NCI-H2227 (cell line): ENCODE measurements around the gene FURIN.
A peak's percentile ranks its signal among the peaks of the same experiment; 100 is the strongest.
"Not testable (repeated sequence)": the region's sequence is repeated elsewhere in the genome, so short reads cannot be mapped to it uniquely, and the experiment has no call there.

ENCODE experiments used
- DNase-seq: peaks from one replicate; lab custom pipeline; 2025; ENCODE audit not compliant: unreplicated experiment; lab: John Stamatoyannopoulos, UW

FURIN gene

GRCh38 chr15:90869601-90870353, 1.4 kb downstream of the FURIN start:
- peak; percentile 5 for DNase-seq

DNA sequence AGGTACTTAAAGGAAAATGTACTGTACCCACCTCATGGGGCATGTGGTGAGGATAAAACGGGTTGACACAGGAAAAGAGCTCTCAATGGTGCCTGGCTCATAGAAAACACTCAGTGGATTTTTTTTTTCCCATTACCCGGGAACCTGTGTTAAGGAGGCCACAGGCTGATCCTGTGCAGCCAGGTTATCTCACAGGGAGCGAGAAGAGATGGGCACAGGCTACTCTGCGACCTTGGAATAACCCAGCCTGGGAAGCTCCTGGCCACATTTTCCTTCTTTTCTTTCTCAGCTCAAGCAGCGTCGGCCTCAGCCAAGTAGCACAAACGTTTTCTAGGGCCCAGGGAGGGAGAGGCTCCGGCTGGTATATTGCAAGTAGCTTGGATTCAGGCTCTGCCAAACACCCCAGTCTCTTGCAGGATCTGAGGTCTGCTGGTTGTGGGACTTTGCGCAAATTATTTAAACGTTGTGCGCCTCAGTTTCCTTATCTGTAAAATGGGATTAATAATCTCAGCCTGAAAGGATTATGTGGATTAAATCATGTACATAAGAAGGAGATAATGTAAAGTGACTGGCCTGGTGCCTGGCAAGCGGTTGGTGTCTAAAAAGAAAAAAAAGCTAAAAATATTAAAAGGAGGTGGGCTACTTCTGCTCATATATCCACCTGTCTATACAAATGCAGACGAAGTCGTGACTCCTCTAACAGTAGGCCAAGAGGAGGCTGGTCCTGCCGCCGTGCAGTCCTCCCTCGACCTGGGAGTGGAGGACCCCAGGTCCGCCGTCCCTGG, 2.2 kb downstream of the FURIN start:
- DNase-seq = no peak

DNA sequence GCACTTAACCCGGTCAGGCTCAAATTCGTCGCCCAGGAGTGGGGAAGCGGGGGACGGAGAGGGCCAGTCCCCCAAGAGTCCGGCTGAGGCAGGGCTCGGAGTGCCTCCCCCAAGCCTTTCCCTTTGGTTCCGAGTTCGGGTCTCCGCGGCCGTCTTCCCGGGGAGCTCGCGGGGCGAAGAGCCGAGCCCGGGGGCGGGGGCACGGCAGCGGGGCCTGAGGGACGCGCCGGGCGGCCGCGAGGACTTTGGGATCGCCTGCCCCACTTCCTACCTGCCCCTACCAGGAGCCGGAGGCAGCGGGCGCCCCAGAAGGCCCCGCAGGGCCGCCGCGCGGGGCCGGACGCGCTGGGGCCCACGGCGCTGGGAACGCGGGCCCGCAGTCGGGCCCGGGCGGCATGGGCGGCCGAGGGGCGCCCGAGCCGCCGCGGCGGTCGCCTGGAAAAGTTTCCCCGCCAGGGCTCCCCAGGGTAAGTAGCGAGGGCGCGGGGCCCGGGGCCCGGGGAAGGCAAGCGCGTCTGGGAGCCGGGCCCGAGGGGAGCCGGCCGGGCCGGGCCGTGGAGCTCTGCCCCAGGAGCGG, 2.8 kb downstream of the FURIN start:
- DNase-seq = peak; percentile 32

GRCh38 chr15:90871716-90872485, 3.5 kb downstream of the FURIN start:
- DNase-seq = no peak

DNA sequence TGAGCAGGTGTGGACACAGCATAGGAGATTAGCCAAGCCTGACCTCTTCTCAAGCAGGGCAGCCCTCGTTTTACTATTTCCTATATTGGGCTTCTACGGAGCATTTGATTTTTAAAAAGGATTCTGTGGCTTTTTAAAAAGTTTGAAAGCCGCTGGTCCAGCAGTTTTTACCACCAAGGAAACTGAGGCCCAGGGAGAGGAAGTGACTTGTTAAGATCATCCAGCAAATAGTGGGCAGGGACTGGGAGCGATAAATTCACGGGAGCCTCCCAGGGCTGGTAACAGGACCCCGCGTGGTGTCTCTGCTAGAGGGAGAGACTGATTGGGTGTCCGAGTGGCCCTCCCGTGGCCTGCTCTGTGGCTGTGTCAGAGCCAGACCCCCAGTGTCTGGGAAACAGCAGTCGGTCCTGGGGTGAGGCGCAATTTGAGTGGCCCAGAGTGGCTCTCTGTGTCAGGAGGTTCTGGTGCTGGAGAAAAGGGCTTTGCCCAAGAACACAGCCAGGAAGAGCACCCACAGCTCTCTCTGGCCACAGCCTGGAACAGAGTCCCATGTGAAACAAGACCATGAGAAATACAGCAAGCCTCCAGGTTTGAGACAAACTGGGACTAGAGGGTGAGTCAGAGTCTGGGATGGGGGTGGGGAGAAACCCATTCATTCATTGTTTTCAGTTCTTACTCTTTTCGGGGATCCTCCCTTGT, 4.2 kb downstream of the FURIN start:
- no peak for DNase-seq

DNA sequence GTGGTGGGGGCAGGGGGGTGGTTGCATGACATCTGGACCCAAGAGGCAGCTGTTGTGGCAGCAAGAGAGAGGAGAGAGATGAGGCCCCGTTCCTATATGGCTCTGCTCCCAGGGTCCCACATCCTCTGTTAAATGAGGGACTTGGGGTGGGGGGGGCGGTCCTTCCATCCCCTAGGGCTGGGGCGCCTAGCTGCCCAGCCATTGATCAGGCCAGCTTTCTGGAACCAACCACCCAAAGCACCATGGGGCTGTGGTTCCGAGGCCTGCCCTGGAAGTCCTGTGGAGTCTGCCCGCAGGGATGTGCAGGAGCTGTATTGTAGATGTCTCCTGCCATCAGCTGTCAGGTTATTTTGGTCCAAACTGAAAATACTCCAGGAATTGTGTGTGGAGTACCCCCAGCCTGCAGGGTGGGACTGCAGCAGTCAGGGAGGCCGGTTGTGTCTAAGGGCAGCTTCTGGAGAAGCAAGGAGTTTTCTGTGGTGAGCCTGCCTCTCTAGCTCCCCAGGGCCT, 5.2 kb downstream of the FURIN start:
- DNase-seq = no peak

DNA sequence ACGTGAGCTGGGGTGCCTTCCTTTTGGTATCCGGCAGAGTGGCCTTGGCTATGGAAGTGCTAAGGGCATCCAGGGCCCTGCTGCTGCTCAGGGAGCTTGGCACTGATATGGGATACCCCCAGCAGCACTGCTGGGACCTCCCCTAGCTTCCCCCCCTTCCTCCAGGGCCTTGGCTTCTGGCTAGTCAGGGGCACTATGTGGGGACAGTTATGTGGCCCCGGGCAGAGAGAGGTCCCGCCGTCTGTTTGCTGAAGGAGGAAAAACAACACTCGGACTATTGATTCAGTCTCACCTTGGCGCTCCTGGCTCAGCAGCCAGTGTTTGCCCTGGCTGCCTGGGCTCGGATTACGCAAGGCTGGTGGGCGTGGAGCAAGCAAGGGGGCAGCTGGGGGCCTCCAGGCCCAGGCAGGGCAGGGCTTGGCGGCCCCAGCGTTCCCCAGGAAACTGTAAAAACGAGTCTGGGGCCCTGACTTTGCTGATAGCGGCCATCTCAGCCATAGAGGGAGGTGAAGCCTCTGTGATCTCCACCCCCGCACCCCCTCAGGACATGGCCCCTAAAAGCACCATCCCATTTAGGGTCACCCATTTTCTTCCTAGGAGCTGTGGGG, 5.7 kb downstream of the FURIN start:
- DNase-seq = peak; percentile 24

- not testable (repeated sequence) for DNase-seq
Measured at GRCh38 chr15:90874986-90875385, 6.6 kb downstream of the FURIN start.

- no peak for DNase-seq
Measured at GRCh38 chr15:90875549-90875981, 7.2 kb downstream of the FURIN start.

- no peak for DNase-seq
Measured at GRCh38 chr15:90876046-90876445, 7.7 kb downstream of the FURIN start.

DNA sequence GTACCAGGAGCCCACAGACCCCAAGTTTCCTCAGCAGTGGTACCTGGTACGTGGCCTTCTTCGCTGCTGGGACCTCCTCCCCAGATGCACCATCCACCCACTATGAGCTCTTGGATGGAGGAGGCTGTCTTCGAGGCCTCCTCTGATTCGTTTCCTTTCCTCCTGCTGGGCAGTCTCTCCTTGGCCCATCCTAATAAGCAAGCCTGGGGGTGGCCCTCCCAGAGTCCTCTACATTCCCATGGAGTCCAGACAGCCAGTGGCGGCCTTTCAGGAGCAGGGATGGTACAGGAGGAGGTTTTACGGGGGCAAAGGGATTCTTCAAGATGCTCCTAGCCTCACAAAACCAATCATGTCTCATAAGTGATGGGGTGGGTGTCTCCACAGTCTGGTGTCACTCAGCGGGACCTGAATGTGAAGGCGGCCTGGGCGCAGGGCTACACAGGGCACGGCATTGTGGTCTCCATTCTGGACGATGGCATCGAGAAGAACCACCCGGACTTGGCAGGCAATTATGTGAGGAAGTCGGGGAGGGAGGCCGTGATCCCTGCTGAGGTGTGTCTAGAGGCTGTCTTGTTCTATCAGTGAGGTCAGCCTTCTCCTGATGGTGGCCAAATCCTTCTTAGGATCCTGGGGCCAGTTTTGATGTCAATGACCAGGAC, 8.3 kb downstream of the FURIN start:
- no peak for DNase-seq

- no peak for DNase-seq
Measured at GRCh38 chr15:90877315-90877714, 8.9 kb downstream of the FURIN start.

GRCh38 chr15:90877996-90878395, 9.6 kb downstream of the FURIN start:
- DNase-seq = no peak

DNA sequence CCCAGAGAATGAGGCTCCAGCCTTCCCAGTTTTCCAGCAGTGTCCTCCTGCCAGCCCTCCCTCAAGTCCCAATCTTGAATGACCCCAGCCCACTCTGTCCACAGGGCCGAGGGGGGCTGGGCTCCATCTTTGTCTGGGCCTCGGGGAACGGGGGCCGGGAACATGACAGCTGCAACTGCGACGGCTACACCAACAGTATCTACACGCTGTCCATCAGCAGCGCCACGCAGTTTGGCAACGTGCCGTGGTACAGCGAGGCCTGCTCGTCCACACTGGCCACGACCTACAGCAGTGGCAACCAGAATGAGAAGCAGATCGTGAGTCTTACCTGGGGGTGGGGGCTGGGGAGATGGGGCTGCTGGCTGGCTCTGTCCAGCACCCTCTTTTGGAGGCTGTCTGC, 10.3 kb downstream of the FURIN start:
- DNase-seq = no peak

DNA sequence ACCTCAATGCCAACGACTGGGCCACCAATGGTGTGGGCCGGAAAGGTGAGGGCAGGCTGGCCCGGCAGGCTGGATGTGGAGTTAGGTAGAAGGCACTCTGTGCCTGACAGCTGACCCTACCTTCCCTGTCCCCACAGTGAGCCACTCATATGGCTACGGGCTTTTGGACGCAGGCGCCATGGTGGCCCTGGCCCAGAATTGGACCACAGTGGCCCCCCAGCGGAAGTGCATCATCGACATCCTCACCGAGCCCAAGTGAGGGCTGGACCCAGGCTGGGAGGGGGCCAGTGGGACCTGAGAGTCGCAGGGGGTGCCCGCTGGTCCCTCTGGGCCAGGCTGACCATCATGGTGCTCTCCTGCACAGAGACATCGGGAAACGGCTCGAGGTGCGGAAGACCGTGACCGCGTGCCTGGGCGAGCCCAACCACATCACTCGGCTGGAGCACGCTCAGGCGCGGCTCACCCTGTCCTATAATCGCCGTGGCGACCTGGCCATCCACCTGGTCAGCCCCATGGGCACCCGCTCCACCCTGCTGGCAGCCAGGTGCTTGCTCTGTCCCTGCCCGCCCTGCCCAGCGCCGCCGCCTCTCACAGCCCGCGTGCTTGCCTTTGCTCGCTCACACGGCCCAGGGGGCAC, 11.5 kb downstream of the FURIN start:
- DNase-seq = no peak

GRCh38 chr15:90880381-90881145, 12.2 kb downstream of the FURIN start:
- DNase-seq = no peak

GRCh38 chr15:90881181-90881977, 13.0 kb downstream of the FURIN start:
- no peak for DNase-seq
